ENCODE measurements around the gene KCNC1. TPM values are rescaled to one million over a fixed set of nuclear protein-coding genes. Genes with fewer than 3 reads are reported as not detected.

Gene KCNC1
- total and polyA plus RNA-seq, 2 experiments from 2014 or later: 0.11 TPM; not detected in 1

- H4K20me1 ChIP-seq (replicated peaks; ENCODE audit: insufficient read depth): no peaks in the 10 kb centered on the region
- ATAC-seq: peak; percentile 41
- no peak overlapping the region for H3K4me3 Mint-ChIP-seq
- DNase-seq (ENCODE audit: low spot score): no peak
- peaks cover under 1% of the 10 kb centered on the region for H3K27me3 Mint-ChIP-seq (ENCODE audit: insufficient read depth, low read depth, poor library complexity)
- no peak overlapping the region for H3K4me2 ChIP-seq
- no peak overlapping the region for H2AFZ ChIP-seq
- no peaks in the 10 kb centered on the region for H3K4me1 ChIP-seq (ENCODE audit: insufficient read depth)
- no peak overlapping the region for H3K4me3 ChIP-seq
- H3K9me2 ChIP-seq (ENCODE audit: insufficient read depth): no peaks in the 10 kb centered on the region
- H3K27ac Mint-ChIP-seq: no peak overlapping the region
- H3K9me3 Mint-ChIP-seq: no peaks in the 10 kb centered on the region
- no peaks in the 10 kb centered on the region for H3K27me3 ChIP-seq (ENCODE audit: insufficient read depth)
- no peaks in the 10 kb centered on the region; the same call in 2 of the 3 replicates for H3K36me3 Mint-ChIP-seq (ENCODE audit: low read depth)
- H3K36me3 ChIP-seq (ENCODE audit: insufficient read depth): no peaks in the 10 kb centered on the region
- H3K27ac ChIP-seq (ENCODE audit: low read depth): no peak overlapping the region
- no peaks in the 10 kb centered on the region for H3K79me2 ChIP-seq (replicated peaks; ENCODE audit: insufficient read depth)
- no peaks in the 10 kb centered on the region for H3K4me1 Mint-ChIP-seq
- H3F3A ChIP-seq (replicated peaks; ENCODE audit: low read depth): no peaks in the 10 kb centered on the region
- TF ChIP-seq CREB1 (CRISPR knock-in tag; IDR thresholded peaks at IDR 0.05; ENCODE audit: low read depth) (no peak), EZH2phosphoT487 (IDR thresholded peaks at IDR 0.05; ENCODE audit: unreplicated experiment) (no peak), JUNB (IDR thresholded peaks at IDR 0.05; ENCODE audit: unreplicated experiment) (no peak), STAT1 (IDR thresholded peaks at IDR 0.05; ENCODE audit: unreplicated experiment) (no peak), CTCF (conservative IDR thresholded peaks at IDR 0.05; ENCODE audit: low read depth in 2 of 2) (no peak), POLR2AphosphoS5 (IDR thresholded peaks at IDR 0.05; ENCODE audit: low read depth) (no peak), EZH2 (IDR thresholded peaks at IDR 0.05; ENCODE audit: low read depth, unreplicated experiment) (no peak), ZNF462 (CRISPR knock-in tag; IDR thresholded peaks at IDR 0.05) (no peak), ZNF114 (CRISPR knock-in tag; IDR thresholded peaks at IDR 0.05) (no peak), REST (IDR thresholded peaks at IDR 0.05; ENCODE audit: unreplicated experiment) (no peak), NANOG (IDR thresholded peaks at IDR 0.05; ENCODE audit: borderline replicate concordance) (no peak), ZNF331 (CRISPR knock-in tag; IDR thresholded peaks at IDR 0.05; ENCODE audit: low read depth) (no peak), ETS1 (IDR thresholded peaks at IDR 0.05) (no peak)
Observed at GRCh38 chr11:17792161-17792560, 57.6 kb downstream of the KCNC1 start.

Data from GM23338 (cell line).